Measurements from ENCODE around the gene SLC25A42.
"Not testable (repeated sequence)": the region's sequence is repeated elsewhere in the genome, so short reads cannot be mapped to it uniquely, and the experiment has no call there.

SLC25A42 gene

GRCh38 chr19:19131989-19132388 is 68.2 kb downstream of the SLC25A42 start:
- Histone ChIP-seq H3K9ac (ENCODE audit: low read depth, low read length) (no peak overlapping the region), H3K4me1 (ENCODE audit: control insufficient read depth, insufficient read depth, low read length) (no peaks in the 10 kb centered on the region), H3K9me3 (replicated peaks; ENCODE audit: low read length) (peaks cover 9% of the 10 kb centered on the region), H3K4me2 (ENCODE audit: low read length) (no peak overlapping the region), H3K4me3 (ENCODE audit: low read length) (no peak overlapping the region), H3K36me3 (ENCODE audit: insufficient read depth, low read length) (peaks cover 5% of the 10 kb centered on the region), H3K27me3 (ENCODE audit: control insufficient read depth, insufficient read depth, low read length) (no peaks in the 10 kb centered on the region)

- H3K9ac ChIP-seq (ENCODE audit: low read depth, low read length) = no peak overlapping the region
- H3K9me3 ChIP-seq (replicated peaks; ENCODE audit: low read length) = peaks cover 9% of the 10 kb centered on the region
- peaks cover 5% of the 10 kb centered on the region for H3K36me3 ChIP-seq (ENCODE audit: insufficient read depth, low read length)
- peaks cover 8% of the 10 kb centered on the region for H3K4me1 ChIP-seq (ENCODE audit: control insufficient read depth, insufficient read depth, low read length)
- H3K4me2 ChIP-seq (ENCODE audit: low read length) = no peak overlapping the region
- H3K4me3 ChIP-seq (ENCODE audit: low read length) = no peak overlapping the region
- H3K27me3 ChIP-seq (ENCODE audit: control insufficient read depth, insufficient read depth, low read length) = no peaks in the 10 kb centered on the region
Measured at GRCh38 chr19:19132912-19133311, 69.1 kb downstream of the SLC25A42 start.

- Histone ChIP-seq H3K4me2 (ENCODE audit: low read length) (no peak overlapping the region), H3K4me1 (ENCODE audit: control insufficient read depth, insufficient read depth, low read length) (peaks cover 8% of the 10 kb centered on the region), H3K9ac (ENCODE audit: low read depth, low read length) (no peak overlapping the region)
Measured at GRCh38 chr19:19133985-19134384, 70.2 kb downstream of the SLC25A42 start.

GRCh38 chr19:19134687-19135158 is 70.9 kb downstream of the SLC25A42 start:
- Histone ChIP-seq H3K36me3 (ENCODE audit: insufficient read depth, low read length) (peaks cover 5% of the 10 kb centered on the region), H3K9ac (ENCODE audit: low read depth, low read length) (no peak overlapping the region)

More at GRCh38 chr19:19133985-19134384, 70.2 kb downstream of the SLC25A42 start:
- Histone ChIP-seq H3K4me3 (ENCODE audit: low read length) (no peak overlapping the region), H3K36me3 (ENCODE audit: insufficient read depth, low read length) (peaks cover 5% of the 10 kb centered on the region), H3K9me3 (replicated peaks; ENCODE audit: low read length) (peaks cover 9% of the 10 kb centered on the region), H3K27me3 (ENCODE audit: control insufficient read depth, insufficient read depth, low read length) (no peaks in the 10 kb centered on the region)

GRCh38 chr19:19135713-19136112 is 71.9 kb downstream of the SLC25A42 start:
- not testable (repeated sequence) for H3K4me1 ChIP-seq (ENCODE audit: control insufficient read depth, insufficient read depth, low read length); H3K9me3 ChIP-seq (replicated peaks; ENCODE audit: low read length); H3K4me3 ChIP-seq (ENCODE audit: low read length); H3K36me3 ChIP-seq (ENCODE audit: insufficient read depth, low read length); H3K27me3 ChIP-seq (ENCODE audit: control insufficient read depth, insufficient read depth, low read length); H3K9ac ChIP-seq (ENCODE audit: low read depth, low read length); H3K4me2 ChIP-seq (ENCODE audit: low read length)

More at GRCh38 chr19:19134687-19135158, 70.9 kb downstream of the SLC25A42 start:
- peaks cover 8% of the 10 kb centered on the region for H3K4me1 ChIP-seq (ENCODE audit: control insufficient read depth, insufficient read depth, low read length)
- no peak overlapping the region for H3K4me3 ChIP-seq (ENCODE audit: low read length)
- peaks cover 9% of the 10 kb centered on the region for H3K9me3 ChIP-seq (replicated peaks; ENCODE audit: low read length)
- no peak overlapping the region for H3K4me2 ChIP-seq (ENCODE audit: low read length)
- H3K27me3 ChIP-seq (ENCODE audit: control insufficient read depth, insufficient read depth, low read length) = no peaks in the 10 kb centered on the region

- Histone ChIP-seq H3K27me3 (ENCODE audit: control insufficient read depth, insufficient read depth, low read length) (no peaks in the 10 kb centered on the region), H3K4me3 (ENCODE audit: low read length) (peak overlapping the region; percentile 80), H3K9me3 (replicated peaks; ENCODE audit: low read length) (peaks cover under 1% of the 10 kb centered on the region), H3K4me2 (ENCODE audit: low read length) (peak overlapping the region; percentile 88), H3K9ac (ENCODE audit: low read depth, low read length) (peak overlapping the region; percentile 88), H3K36me3 (ENCODE audit: insufficient read depth, low read length) (no peaks in the 10 kb centered on the region), H3K4me1 (ENCODE audit: control insufficient read depth, insufficient read depth, low read length) (peaks cover 8% of the 10 kb centered on the region)
Measured at GRCh38 chr19:19137556-19138108, 73.8 kb downstream of the SLC25A42 start.

GRCh38 chr19:19138109-19138981 is 74.6 kb downstream of the SLC25A42 start, which contains the start of gene TMEM161A:
TSS of gene TMEM161A (minus strand) at chr19:19138478. CDS start at chr19:19138428, 50 bp downstream.
- Histone ChIP-seq H3K4me2 (ENCODE audit: low read length) (peak within 1 kb of the TSS; percentile 88), H3K4me3 (ENCODE audit: low read length) (peak within 1 kb of the TSS; percentile 80), H3K4me1 (ENCODE audit: control insufficient read depth, insufficient read depth, low read length) (peaks cover 8% of the 10 kb centered on the region), H3K36me3 (ENCODE audit: insufficient read depth, low read length) (no peaks in the 10 kb centered on the region), H3K9ac (ENCODE audit: low read depth, low read length) (peak within 1 kb of the TSS; percentile 88), H3K27me3 (ENCODE audit: control insufficient read depth, insufficient read depth, low read length) (no peaks in the 10 kb centered on the region), H3K9me3 (replicated peaks; ENCODE audit: low read length) (no peaks in the 10 kb centered on the region)

- Histone ChIP-seq H3K4me2 (ENCODE audit: low read length) (no peak overlapping the region), H3K9me3 (replicated peaks; ENCODE audit: low read length) (no peaks in the 10 kb centered on the region), H3K36me3 (ENCODE audit: insufficient read depth, low read length) (no peaks in the 10 kb centered on the region), H3K27me3 (ENCODE audit: control insufficient read depth, insufficient read depth, low read length) (no peaks in the 10 kb centered on the region), H3K4me1 (ENCODE audit: control insufficient read depth, insufficient read depth, low read length) (peaks cover 8% of the 10 kb centered on the region), H3K4me3 (ENCODE audit: low read length) (no peak overlapping the region), H3K9ac (ENCODE audit: low read depth, low read length) (no peak overlapping the region)
Measured at GRCh38 chr19:19139876-19140229, 76.1 kb downstream of the SLC25A42 start.

GRCh38 chr19:19140476-19140875 is 76.7 kb downstream of the SLC25A42 start:
- H3K4me3 ChIP-seq (ENCODE audit: low read length) = no peak overlapping the region
- H3K36me3 ChIP-seq (ENCODE audit: insufficient read depth, low read length) = no peaks in the 10 kb centered on the region
- no peak overlapping the region for H3K9ac ChIP-seq (ENCODE audit: low read depth, low read length)
- H3K27me3 ChIP-seq (ENCODE audit: control insufficient read depth, insufficient read depth, low read length) = no peaks in the 10 kb centered on the region
- no peak overlapping the region for H3K4me2 ChIP-seq (ENCODE audit: low read length)
- peaks cover 8% of the 10 kb centered on the region for H3K4me1 ChIP-seq (ENCODE audit: control insufficient read depth, insufficient read depth, low read length)
- no peaks in the 10 kb centered on the region for H3K9me3 ChIP-seq (replicated peaks; ENCODE audit: low read length)

- H3K4me2 ChIP-seq (ENCODE audit: low read length) = no peak overlapping the region
- H3K27me3 ChIP-seq (ENCODE audit: control insufficient read depth, insufficient read depth, low read length) = no peaks in the 10 kb centered on the region
- no peaks in the 10 kb centered on the region for H3K9me3 ChIP-seq (replicated peaks; ENCODE audit: low read length)
- no peak overlapping the region for H3K9ac ChIP-seq (ENCODE audit: low read depth, low read length)
- no peaks in the 10 kb centered on the region for H3K36me3 ChIP-seq (ENCODE audit: insufficient read depth, low read length)
- H3K4me3 ChIP-seq (ENCODE audit: low read length) = no peak overlapping the region
- H3K4me1 ChIP-seq (ENCODE audit: control insufficient read depth, insufficient read depth, low read length) = peaks cover 9% of the 10 kb centered on the region
Measured at GRCh38 chr19:19142347-19142746, 78.6 kb downstream of the SLC25A42 start.

- H3K4me3 ChIP-seq (ENCODE audit: low read length) = no peak overlapping the region
- H3K4me2 ChIP-seq (ENCODE audit: low read length) = no peak overlapping the region
- H3K4me1 ChIP-seq (ENCODE audit: control insufficient read depth, insufficient read depth, low read length) = peaks cover 4% of the 10 kb centered on the region
- peak overlapping the region; percentile 79 for H3K9ac ChIP-seq (ENCODE audit: low read depth, low read length)
- H3K9me3 ChIP-seq (replicated peaks; ENCODE audit: low read length) = no peaks in the 10 kb centered on the region
- no peaks in the 10 kb centered on the region for H3K27me3 ChIP-seq (ENCODE audit: control insufficient read depth, insufficient read depth, low read length)
- no peaks in the 10 kb centered on the region for H3K36me3 ChIP-seq (ENCODE audit: insufficient read depth, low read length)
Measured at GRCh38 chr19:19145281-19145680, 81.5 kb downstream of the SLC25A42 start.

Measured in skeletal muscle satellite cell (primary cell).